Measurements from ENCODE around the gene ARHGAP42.

Gene ARHGAP42

DNA sequence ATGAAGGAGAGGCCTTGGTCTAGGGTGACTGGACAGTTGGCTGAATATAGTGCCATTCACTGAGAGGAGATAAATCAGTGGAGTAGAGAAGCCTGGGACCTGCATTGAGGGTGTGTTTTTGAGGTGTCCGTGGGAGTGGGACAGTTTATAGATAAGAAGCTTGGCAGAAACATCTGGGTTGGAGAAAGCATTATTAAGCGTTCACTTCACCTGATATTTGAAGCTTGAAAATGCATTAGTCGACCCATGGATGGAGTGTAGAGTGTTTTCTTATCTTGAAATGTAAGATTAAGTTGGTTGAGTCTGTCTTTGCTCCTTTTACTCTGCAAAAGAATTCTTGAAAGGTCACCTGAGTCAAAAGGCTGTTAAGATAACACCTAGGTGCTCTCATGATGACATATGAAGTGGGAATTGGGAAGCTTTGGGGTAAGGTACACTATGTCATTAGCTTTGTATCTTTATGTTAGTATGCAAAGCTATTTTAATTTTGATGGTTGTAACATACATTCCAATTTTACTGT is 160.7 kb downstream of the ARHGAP42 start:
- no peak for DNase-seq

DNA sequence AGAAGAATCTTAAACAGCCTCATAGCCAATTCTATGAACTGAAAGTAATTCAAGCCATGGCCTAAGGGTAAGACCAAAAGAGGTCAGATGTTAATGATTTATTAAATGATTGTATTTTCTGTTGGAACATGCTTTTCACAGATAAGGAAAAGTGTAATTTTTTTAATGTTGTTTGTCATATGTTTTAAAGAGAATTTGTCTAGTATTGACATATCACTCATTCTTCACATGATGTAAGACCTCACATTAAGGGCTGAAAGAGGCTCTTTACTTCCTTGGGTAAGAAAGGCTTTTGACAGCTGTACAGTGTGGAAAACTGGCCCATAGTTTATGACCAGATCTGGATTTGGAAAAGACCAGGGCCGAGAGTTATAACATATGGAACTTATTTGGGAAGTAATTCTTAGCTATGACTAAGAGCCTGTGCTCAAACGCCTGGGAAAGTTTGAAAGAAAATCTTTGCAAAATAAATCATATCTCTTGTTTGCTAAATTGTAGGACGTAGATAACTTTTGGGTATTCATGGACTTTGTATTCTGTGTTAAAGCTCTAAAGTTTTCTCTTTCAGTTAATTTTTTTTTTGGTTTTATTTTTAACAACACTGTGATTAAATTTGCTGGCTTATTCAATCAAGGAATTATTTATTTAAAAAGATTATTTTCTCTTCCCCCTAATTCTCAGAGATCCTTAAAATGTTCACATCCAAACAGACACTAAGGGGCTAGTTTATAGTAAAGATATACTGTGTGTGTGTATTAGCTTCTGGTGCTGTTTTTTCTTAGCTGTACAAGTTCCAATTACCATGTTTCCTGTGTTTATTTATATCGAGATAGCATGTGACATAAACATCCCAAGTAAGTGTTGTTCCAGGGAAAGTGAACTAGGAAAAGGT is 162.2 kb downstream of the ARHGAP42 start:
- DNase-seq: peak; percentile 95

DNA sequence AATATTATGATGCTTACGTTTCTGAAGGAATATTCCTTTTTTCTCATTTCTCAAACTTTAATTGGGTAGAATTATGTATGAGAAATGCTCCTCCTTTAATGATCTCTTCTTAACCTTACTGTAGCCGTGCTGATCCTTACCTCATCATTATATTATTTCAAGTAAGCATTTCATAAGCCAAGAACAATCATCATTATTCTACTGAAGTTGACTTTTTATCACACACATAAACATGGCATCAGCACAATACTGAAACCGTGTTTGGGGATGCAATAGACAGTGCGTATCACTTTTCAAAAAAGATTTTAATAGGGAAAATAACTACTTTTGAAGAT is 162.8 kb downstream of the ARHGAP42 start:
- no peak for DNase-seq

DNA sequence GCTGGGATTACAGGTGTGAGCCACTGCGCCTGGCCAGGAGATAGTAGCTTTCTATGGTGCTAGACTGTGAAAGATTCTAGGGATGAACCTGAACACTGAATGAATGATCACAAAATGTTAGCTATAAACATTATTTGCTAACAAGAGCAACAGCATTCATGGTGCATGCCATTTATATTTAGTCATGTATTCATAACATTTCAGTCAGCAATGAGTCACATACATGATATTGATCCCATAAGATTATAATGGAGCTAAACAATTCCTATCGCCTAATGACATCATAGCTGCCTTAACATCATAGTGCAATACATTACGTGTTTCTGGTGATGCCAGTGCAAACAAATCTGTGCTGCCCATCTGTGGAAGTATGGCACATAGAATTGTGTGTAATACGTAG is 164.1 kb downstream of the ARHGAP42 start:
- DNase-seq: peak; percentile 63

DNA sequence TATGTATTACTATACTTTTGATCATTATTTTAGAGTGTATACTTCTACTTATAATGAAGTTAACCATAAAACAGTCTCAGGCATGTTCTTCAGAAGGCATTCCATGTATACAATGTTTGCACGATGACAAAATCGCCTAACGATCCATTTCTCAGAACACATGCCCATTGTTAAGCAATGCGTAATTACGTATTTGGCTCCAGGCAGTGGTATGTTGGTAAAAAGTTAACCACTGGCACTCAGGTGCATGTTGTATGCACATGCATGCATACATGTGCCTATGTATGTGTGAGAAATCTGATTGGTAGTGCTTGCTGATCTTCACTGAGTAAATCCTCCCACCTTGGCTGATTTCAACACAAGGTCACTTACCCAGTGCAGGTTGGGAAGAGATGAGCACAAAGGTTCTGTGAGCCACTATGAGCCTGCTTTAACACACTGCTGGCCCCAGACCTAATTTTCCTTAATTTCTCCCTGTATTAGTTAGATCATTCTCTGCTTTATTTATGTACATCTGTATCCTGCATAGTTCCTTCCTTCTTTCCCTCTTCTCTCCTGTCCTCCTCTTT is 164.6 kb downstream of the ARHGAP42 start:
- DNase-seq: no peak

DNA sequence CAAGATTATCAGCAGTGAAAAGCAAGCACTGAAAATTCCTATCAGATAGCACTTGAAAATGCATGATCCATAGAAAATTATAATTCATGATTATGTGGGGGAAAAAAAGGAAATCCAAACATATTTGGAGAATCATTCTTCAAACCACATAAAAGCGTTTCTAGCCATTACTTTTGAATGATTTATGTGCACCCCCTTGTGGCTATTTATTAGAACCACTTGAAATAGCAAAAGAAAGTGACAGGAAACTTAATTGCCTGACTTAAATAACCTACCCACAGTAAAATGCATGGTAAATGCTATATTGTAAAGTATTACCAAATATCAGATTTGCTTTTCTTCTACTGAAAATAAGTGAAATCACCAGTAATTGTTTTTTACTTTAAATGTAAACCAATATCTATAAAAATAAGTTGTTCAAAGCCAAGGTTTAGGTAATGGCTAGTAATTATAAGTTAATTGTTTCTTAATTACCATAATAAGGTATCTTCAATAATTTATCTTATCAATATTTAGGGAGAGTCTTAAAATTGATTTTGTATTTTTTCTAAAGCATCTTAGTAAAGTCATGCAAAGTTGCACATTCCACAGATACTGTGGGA is 168.5 kb downstream of the ARHGAP42 start:
- DNase-seq: peak; percentile 78

DNA sequence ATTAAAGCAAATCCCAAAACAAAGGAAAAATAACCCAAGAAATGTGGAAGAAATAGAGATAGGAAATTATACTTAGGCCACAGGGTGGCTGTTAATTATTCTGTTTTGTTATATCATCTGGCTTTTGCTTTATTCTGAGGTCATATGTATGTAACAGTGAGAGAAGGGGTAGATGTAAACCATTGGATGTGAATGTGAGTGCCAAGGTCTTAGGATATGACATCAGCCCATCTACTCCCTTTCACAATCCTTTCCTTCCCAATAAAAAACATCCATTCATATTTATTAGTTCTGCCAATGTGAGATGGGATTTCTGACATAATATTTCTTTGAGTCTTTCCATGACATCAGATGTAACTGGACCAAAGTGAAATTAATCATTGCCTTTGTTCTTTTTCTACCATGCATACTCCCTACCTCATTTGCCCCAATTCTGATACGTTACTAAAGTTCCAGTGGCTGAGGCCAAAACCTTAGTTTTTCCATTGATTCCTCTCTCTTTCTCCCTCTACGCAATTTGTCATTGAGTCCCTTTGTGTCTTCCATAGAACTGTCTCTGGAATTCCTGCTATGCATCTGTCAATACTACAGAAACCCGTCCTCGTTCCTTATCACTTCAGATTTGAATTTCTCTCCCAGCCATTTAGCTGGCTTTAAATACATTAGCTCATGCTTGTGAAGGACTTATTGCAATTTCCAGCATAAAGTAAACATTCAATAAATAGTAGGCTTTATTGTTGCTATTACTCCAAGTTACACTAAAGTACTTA is 170.3 kb downstream of the ARHGAP42 start:
- peak; percentile 12 for DNase-seq

DNA sequence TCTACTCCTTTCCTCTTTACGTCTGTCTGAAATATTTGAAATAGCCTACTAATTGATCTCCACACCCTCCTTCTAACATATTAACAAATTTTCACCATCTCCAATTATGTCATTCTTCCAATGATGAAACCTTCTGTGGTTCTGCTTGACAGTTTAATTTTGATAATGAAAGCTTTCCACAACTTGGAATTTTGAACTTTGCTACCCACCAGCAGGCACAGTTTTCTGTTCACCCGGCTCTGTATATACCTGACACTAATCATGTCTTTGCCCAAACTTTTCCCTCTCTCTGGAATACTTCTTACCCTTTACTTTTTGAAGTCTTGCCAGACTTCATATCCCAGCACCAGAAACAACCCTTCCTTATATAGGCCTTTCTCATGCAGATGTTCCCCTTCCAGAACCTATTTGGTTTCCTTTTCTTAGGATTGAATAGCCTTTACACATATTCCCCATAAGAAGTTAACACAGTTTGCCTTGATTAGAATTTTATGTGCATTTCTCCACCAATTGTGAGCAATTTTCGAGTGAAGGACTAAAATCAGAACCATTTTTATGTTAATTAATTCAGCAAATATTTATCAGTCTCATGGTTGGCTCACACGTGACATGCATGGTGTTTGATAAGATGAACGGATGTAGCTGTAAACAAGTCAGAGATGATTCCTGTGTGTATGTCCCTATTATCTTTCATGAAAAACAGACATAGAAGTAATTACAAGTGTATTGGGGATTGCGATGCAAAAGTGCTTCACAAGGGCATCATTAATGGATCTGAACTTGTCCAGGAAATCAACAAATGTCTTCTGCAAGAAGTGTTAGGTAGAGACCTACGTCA is 173.4 kb downstream of the ARHGAP42 start:
- no peak for DNase-seq

DNA sequence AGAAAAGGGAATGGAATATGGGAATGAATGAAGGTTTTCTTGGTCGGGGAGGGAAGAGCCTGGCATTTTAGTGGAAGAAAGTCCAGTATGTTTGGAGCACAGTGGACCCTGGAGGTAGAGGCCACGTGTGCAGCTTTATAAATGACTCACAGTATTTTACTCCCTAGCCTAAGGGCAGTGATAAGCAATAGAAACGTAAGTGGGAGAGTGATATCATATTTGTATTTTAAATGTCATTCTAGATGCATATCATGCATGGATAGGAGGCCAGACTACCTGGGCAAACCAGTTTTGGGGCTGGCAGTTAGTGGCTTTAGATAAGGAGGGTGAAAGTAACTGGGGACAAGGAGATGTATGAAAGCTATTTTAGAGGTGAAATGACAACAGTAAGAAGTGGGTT is 174.1 kb downstream of the ARHGAP42 start:
- no peak for DNase-seq

DNA sequence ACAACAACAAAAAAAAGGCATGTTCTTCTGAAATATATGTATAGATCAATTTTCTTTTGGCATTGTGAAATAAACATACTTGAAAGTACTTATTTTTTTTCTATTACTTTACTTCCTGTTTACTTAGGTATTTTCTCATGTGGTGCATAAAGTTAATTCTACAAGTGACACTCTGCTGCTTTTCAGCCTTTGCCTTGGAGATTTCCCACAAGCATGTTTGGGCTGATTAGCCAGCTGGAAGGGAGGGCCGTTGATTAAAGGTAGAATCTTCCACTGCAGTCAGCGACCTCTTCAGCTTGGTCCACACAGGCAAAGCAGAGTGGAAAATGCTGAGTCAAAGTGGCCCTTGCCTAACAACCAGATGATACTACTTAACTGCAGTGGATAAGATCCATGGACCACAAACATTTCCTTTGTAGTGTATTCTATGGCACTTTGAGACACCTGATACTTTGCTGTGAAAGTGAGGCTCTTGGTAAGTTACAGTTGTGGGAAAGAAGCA is 176.0 kb downstream of the ARHGAP42 start:
- peak; percentile 62 for DNase-seq

DNA sequence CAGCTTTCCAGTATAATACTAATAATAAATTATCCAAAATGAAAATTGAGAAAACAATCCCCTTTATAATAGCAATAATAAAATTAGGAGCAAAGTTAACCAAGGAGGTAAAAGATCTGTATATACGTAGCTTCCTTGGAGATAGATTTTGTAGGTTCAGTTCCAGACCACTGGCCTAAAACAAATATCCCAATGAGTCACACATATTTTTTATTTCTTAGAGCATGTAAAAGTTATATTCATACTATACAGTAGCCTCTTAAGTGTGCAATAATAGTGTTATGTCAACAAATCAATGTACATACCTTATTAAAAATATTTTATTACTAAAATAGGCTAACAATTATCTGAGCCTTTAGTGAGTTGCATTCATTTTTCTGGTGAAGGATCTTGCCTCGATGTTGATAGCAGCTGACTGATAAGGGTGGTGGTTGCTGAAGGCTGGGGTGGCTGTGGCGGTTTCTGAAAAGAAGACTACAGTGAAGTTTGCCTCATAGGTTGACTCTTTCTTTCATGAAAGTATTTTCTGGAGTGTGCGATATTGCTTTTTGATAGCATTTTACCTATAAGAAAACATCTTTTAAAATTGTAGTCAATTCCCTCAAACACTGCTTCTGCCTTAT is 178.5 kb downstream of the ARHGAP42 start:
- DNase-seq: no peak

DNA sequence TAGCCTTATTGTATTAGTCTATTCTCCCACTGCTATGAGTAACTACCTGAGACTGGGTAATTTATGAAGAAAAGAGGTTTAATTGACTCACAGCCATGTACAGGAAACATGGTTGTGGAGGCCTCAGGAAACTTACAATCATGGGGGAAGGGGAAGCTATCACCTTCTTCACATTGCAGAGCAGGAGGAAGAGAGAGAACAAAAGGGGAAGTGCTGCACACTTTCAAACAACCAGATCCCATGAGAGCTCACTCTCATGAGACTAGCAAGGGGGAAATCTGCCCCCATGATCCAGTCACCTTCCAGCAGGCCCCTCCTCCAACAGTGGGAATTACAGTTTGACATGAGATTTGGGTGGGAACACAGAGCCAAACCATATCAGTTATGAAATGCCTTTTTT is 179.4 kb downstream of the ARHGAP42 start:
- DNase-seq: no peak

DNA sequence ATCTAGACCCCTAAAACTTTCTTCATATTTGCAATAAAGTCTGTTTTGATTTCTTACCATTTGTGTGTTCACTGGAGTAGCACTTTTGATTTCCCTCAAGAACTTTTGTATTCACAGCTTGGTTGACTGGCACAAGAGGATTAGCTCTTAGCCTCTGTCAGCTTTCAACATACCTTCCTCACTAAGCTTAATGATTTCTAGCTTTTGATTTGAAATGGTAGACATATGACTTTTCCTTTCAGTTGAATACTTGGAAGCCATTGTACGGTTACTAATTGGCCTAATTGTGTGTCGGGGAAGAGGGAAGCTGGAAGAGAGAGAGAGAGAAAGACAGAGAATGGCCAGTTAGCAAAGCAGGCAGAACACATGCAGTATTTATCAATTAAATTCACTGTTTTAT is 180.5 kb downstream of the ARHGAP42 start:
- DNase-seq: no peak

DNA sequence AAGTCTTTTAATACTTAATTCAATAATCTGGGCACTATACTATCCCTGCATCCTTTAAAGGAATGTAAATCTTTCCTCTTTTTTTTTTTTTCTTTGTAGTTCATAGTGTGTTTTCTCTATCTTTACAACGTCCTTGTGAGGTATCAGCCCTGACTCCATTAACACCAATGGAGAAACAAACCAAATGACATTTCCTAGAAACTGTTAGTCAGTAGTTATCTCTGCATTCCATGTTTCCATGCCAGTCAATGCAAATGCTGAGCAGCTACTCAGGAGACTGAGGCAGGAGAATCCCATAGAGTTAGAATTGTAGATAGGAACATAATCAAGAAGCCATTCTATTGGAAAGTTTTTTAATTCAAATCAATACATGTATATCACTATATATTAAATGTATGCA is 182.2 kb downstream of the ARHGAP42 start:
- DNase-seq: no peak

DNA sequence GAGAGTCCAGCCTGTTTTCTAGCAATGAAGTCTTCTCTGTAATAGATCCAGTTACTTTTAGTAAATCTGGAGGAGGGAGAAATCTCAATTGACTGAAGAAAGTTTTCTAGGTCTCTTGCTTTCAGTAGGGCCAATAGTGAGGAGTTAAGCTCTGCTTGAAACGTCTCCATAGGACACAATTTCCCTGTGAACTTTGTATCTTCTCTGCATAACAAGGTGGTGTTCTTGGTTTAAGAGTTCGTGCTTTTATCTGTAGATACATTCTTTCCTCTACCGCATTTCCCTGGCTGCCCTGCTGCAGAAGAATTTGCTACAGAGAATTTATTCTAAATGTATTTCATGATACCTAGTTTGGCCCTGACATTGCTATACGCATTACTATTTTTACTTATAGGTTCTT is 183.1 kb downstream of the ARHGAP42 start:
- no peak for DNase-seq

DNA sequence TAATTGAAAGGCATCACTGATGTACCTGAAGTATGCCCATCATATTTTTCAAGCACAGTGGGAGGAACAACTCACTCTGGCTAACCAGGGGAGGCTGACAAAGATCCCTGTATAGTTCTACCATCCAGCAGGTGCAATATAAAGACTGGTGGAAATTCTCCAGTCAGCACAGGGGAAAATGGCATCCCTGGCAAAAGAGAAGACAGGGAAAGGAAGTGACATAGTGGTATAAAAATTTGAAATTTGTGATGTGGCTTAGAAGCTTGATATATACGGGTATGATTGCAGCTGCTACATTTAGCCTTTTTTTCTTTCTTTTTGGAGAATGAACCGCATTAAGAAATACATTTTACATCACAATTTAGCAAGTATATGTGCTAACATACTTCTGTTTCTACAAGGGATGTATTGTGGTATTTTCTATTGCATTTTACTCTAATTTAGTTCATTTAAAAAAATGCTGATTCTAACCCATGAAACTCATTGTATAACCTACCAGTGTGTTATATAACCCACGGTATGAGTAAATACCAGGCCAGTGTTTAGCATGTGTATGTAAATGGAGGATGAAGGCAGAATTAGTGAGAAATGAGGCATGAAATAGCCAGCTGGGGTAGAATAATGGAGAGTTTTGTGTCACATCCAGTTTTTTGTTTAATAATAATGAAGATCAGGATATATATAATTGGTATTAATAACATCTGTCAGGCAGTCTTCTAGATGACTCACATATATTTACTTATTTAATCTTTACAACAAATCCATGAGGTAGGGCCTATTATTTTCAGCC is 186.1 kb downstream of the ARHGAP42 start:
- peak; percentile 36 for DNase-seq

DNA sequence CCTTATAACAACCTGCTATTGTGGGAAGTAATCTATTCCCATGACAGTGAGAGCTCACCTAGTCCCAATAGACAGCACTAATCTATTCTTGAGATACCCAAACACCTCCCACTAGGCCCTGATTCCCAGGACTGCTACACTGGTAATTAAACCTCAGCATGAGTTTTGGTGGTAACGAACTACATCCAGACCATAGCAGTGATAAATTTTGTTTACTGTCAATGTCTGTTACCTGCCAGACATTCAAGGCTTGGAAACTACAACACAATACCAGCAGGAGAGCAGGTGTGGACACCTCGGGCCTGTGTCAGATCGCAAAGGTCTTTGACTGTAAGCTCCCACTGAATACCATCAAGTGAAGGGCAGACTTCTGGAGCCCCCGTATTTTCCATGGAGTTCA is 187.1 kb downstream of the ARHGAP42 start:
- DNase-seq: no peak

DNA sequence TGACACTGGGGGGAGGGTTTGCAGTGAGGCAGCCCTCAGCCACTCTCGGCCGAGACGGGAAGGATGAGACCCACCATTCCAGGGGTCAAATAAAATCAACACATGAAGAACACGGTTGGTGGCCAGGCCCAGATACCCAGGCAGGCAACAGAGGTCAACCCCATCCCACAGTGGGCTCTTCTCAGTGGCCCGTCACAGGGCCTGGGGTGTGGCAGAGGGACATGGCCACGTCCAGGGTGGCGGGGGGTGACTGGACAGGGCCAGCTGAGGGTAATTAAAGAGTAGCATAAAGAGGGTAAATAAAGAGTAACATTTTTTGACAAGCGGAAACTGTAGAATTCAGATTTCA is 188.4 kb downstream of the ARHGAP42 start:
- DNase-seq: no peak

DNA sequence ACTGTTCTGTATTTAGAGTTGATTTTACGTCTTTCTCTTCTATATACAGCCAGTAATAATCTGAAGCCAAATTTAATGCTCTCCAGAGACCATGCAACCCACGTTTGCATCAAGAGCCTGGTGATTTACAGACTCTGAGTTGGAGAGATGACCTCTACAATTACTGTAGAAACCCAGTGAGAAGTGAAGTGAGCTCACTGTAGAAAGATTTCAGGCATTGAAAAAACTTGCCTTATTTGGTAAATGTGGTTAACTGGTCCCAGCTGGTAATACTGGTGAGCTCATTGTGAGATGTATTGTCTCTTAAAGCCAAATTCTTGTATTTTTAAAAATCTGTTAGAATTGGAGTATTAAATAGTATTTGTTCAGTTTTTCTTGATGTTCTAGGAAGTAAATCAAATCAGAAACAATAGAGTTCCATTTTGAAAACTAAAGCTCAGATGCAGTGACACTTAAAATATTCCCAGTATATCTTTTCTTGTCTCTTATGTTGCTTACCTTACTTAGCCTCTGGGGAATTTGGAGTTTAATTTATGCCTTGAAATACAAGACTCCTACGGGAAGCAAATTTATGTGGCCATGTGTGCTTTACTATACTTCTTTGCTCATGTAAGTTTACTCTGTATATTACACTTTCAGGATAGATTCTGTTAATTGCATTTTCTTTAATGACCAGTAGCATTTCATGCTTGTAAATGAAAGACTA is 189.9 kb downstream of the ARHGAP42 start:
- DNase-seq: peak; percentile 99

DNA sequence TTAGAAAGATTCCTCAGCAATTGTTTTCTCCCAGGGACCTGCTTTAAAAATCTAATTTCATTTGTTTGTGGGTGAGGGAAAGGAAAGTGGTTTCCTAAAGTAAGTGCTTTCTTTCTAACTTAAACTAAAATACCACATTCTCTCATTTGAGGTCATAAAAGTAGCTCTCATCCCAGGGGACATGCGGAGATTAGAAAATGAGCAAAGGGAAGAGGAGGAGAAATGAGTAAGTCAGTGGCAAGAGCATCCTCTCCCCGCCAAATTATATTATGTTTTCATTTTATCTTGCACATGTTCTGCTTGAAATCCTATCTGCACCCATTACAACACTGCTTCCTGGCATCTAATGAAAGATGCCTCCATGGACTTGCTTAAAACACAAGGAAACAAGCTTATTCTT is 191.4 kb downstream of the ARHGAP42 start:
- DNase-seq: peak; percentile 94
